Measurements from ENCODE around the gene DPY19L1. TPM values are rescaled to one million over a fixed set of nuclear protein-coding genes. Genes with fewer than 3 reads are reported as not detected.

DPY19L1 gene
- total and polyA plus RNA-seq, 2 donors (not counting 3 experiments of a cell fraction or from before 2014, with no cell fraction given) = 30.9 to 53.1 TPM

DNA sequence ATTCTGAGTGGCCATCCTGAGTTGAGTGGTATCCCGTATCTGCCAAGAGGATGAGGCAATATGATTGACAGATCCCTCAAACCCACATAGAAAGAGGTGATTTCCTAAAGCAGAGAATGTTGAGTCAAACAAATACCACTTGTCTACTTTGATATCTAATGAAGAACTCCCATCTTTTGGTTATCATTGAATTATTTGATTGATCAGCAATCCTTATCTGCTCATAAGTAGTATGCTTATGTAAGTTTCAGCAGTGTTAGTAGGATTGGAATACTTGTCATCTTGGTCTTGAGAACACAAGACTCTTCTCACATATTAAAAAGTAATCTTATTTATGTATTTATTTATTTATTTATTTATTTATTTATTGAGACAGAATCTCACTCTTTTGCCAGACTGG lies 147.3 kb downstream of the DPY19L1 start:
- no TSS peak for BruUV-seq (replicated peaks)
- no peak overlapping the region for H3K4me3 ChIP-seq (replicated peaks in 1 of 3; ENCODE audit: insufficient read depth in 1 of 3, low read depth in 1 of 3, low read length in 3 of 3)
- CTCF ChIA-PET = no interaction called here
- no peaks in the 10 kb centered on the region for H3K79me2 ChIP-seq (ENCODE audit: control insufficient read depth, insufficient read depth, low read length)
- intact Hi-C loops (cut with micrococcal nuclease) (no loop called here), dilution Hi-C loops (cut with MboI; ENCODE audit: extremely low pct_ligation_motif_present, low sequenced_read_pairs) (no loop called here)
- DNase-seq (ENCODE audit: low read depth, low spot score) = no peak
- no peaks in the 10 kb centered on the region for H3K4me1 ChIP-seq (ENCODE audit: control insufficient read depth, extremely low read depth, insufficient read depth, low read length)
- H3K36me3 ChIP-seq (ENCODE audit: control insufficient read depth in 2 of 2, extremely low read depth in 1 of 2, insufficient read depth in 2 of 2, low read length in 2 of 2) = no peaks in the 10 kb centered on the region
- H3K9ac ChIP-seq (replicated peaks; ENCODE audit: extremely low read depth, insufficient read depth, low read length) = no peak overlapping the region
- H3K9me1 ChIP-seq (replicated peaks; ENCODE audit: control insufficient read depth, extremely low read depth, insufficient read depth, low read length) = no peaks in the 10 kb centered on the region
- H3K27me3 ChIP-seq (ENCODE audit: control insufficient read depth in 2 of 2, insufficient read depth in 2 of 2, low read length in 2 of 2) = peaks cover 0 to 2% of the 10 kb centered on the region in 2 experiments
- no peaks in the 10 kb centered on the region for H3K9me3 ChIP-seq (replicated peaks; ENCODE audit: control insufficient read depth, insufficient read depth, low read length)
- H2AFZ ChIP-seq (ENCODE audit: low read depth, low read length) = no peak overlapping the region
- POLR2A ChIA-PET = no interaction called here
- TF ChIP-seq POLR2AphosphoS5 (IDR thresholded peaks at IDR 0.05; ENCODE audit: insufficient read depth, low read depth, low read length) (no peak), POLR2A (IDR thresholded peaks at IDR 0.05; ENCODE audit: low read depth, low read length) (no peak), FOS (IDR thresholded peaks at IDR 0.05; ENCODE audit: borderline replicate concordance, insufficient read depth, low read length) (no peak), GATA2 (IDR thresholded peaks at IDR 0.05; ENCODE audit: insufficient read depth, insufficient read length, low read depth, low read length) (no peak), MYC (IDR thresholded peaks at IDR 0.05; ENCODE audit: low read depth, low read length) (no peak), MAX (IDR thresholded peaks at IDR 0.05; ENCODE audit: insufficient read depth, insufficient read length) (no peak), JUN (IDR thresholded peaks at IDR 0.05; ENCODE audit: borderline replicate concordance, insufficient read depth, insufficient read length, low read depth) (no peak), EZH2 (IDR thresholded peaks at IDR 0.05; ENCODE audit: borderline replicate concordance, low read depth, low read length, severe bottlenecking) (no peak)
- TF ChIP-seq, protein P1, sequence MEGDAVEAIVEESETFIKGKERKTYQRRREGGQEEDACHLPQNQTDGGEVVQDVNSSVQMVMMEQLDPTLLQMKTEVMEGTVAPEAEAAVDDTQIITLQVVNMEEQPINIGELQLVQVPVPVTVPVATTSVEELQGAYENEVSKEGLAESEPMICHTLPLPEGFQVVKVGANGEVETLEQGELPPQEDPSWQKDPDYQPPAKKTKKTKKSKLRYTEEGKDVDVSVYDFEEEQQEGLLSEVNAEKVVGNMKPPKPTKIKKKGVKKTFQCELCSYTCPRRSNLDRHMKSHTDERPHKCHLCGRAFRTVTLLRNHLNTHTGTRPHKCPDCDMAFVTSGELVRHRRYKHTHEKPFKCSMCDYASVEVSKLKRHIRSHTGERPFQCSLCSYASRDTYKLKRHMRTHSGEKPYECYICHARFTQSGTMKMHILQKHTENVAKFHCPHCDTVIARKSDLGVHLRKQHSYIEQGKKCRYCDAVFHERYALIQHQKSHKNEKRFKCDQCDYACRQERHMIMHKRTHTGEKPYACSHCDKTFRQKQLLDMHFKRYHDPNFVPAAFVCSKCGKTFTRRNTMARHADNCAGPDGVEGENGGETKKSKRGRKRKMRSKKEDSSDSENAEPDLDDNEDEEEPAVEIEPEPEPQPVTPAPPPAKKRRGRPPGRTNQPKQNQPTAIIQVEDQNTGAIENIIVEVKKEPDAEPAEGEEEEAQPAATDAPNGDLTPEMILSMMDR (IDR thresholded peaks at IDR 0.05; ENCODE audit: extremely low read depth in 1 of 2, insufficient read depth in 1 of 2, low read depth in 1 of 2, low read length in 2 of 2) = no peak
- no peak overlapping the region for H3K4me2 ChIP-seq (ENCODE audit: insufficient read depth, low read length)
- FAIRE-seq = no peak
- no peak overlapping the region for H3K27ac ChIP-seq (ENCODE audit: insufficient read depth, low read depth, low read length)
- H4K20me1 ChIP-seq (replicated peaks; ENCODE audit: control insufficient read depth, extremely low read depth, insufficient read depth, low read length) = no peaks in the 10 kb centered on the region
